Measurements from ENCODE around the gene HCFC1R1. TPM values are rescaled to one million over a fixed set of nuclear protein-coding genes. Genes with fewer than 3 reads are reported as not detected.

Gene HCFC1R1
- total and polyA plus RNA-seq, 2 of the 8 experiments (the other 6 are each of a cell fraction or from before 2014, with no cell fraction given): 72.7 to 138 TPM

GRCh38 chr16:2976201-2976600 lies 47.5 kb downstream of the HCFC1R1 start (continued):
- TF ChIP-seq HDAC6 (IDR thresholded peaks at IDR 0.05; ENCODE audit: low read depth, low read length) (no peak), HDAC2 (IDR thresholded peaks at IDR 0.05; ENCODE audit: borderline replicate concordance in 1 of 2, low read depth in 2 of 2, low read length in 2 of 2) (no peak), RAD21 (IDR thresholded peaks at IDR 0.05 in 1 of 2, conservative IDR thresholded peaks at IDR 0.05 in 1 of 2; ENCODE audit: low read depth in 2 of 2, low read length in 2 of 2) (no peak), SUZ12 (IDR thresholded peaks at IDR 0.05; ENCODE audit: low read length) (no peak), MAFK (IDR thresholded peaks at IDR 0.05; ENCODE audit: low read depth, low read length) (no peak), YY1 (IDR thresholded peaks at IDR 0.05; ENCODE audit: low read depth, low read length) (no peak), EGR1 (IDR thresholded peaks at IDR 0.05; ENCODE audit: borderline replicate concordance, low read depth, low read length) (no peak)

Data from H1 (cell line).